Breast epithelium (tissue), 3 donors: ENCODE measurements around the gene RPH3AL.

ENCODE experiments used
- POLR2A ChIP-seq: fragments of 450-650 bp; IDR thresholded peaks from one replicate; pipeline ENCODE4 v1.6.1; 2016; ENCODE audit warnings: antibody characterized with exemption, mild to moderate bottlenecking, moderate library complexity
- POLR2AphosphoS5 ChIP-seq, 3 donors: sonication (generic); formaldehyde crosslinking; IDR thresholded peaks; one replicate each; pipeline ENCODE4 v1.6.1; 2017; ENCODE audit warnings: antibody characterized with exemption in 3 of 3

GRCh38 chr17:288802-289356, 63.7 kb downstream of the RPH3AL start:
- no peak for TF ChIP-seq POLR2AphosphoS5 (IDR thresholded peaks at IDR 0.05)
- TF ChIP-seq POLR2A = no peak
